ENCODE measurements around the gene EFCAB6. TPM values are rescaled to one million over a fixed set of nuclear protein-coding genes. Genes with fewer than 3 reads are reported as not detected.

The EFCAB6 gene
- total RNA-seq, 2 donors from 2014 or later: 0.12 to 1.3 TPM

- no peak for ATAC-seq
- Mint-ChIP-seq H3K27ac (no peak overlapping the region), H3K9me3 (no peaks in the 10 kb centered on the region), H3K4me1 (ENCODE audit: low read depth in 2 of 2) (no peaks in the 10 kb centered on the region), H3K27me3 (no peaks in the 10 kb centered on the region), H3K4me3 (no peak overlapping the region), H3K36me3 (no peaks in the 10 kb centered on the region)
- no peak for DNase-seq (ENCODE audit: low spot score)
These were observed 311.0 kb downstream of the EFCAB6 start for GRCh38 chr22:43500792-43501785.

DNA sequence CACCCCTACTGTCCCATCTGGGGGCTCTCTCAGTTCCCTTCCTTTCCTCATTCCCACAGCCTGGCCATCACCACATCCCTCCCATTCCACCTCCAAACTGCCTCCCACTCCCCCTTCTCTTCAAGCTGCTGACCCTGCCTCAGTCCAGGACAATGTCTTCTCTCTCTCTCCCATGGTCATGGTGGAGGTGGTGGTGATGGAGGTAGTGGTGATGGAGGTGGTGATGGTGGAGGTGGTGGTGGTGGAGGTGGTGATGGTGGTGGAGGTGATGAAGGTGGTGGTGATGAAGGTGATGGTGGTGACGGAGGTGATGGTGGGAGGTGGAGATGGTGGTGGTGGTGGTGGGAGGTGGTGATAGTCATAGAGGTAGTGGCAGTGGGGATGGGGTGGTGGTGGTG lies 313.2 kb downstream of the EFCAB6 start:
- Mint-ChIP-seq H3K27me3 (no peaks in the 10 kb centered on the region), H3K36me3 (no peaks in the 10 kb centered on the region), H3K4me3 (no peak overlapping the region), H3K4me1 (ENCODE audit: low read depth in 2 of 2) (no peaks in the 10 kb centered on the region), H3K27ac (no peak overlapping the region), H3K9me3 (no peaks in the 10 kb centered on the region)
- DNase-seq (ENCODE audit: low spot score) (no peak), ATAC-seq (no peak)

DNA sequence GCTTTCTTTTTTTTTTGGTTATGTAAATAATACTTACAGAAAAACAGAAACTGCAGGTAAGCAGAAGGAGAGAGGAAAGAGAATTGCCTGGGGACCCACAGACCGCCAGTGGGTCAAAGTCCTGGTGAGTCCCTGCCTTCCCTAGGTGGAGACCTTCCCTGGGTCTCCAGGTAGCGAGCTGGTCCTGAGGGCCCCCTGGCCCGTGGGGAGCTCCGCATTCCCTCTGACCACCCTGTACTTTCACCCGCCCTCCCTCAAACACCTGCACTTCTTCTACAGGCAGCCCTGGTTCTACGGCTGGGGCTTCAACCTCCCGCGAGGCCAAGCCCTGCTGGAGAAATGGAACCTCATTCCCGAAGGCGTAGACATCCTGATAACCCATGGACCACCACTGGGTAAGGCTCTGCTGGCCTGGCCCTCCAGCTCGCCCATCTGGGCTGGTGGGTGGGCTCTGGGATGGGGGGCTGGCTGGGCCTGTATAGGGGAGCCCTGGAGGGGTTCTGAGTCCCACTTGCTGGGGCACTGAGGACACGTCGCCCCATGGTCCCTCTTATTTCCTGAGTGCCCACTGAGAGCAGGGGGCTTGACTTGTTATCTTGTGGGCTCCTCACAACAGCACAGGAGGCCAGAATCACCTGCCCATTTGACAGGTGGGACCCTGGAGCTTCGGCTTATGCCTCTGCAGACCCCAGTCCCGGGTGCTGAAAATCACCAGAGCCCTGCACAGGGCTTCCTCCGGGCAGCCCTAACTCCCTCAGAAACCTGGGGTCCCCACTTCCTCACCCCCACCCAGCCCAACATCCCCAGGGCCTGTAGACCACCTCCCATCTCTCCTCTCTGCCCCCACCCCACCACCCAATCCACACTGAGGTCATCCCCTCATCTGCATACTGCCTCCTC lies 313.9 kb downstream of the EFCAB6 start:
- DNase-seq (ENCODE audit: low spot score) (no peak), ATAC-seq (no peak)
- Mint-ChIP-seq H3K36me3 (no peaks in the 10 kb centered on the region), H3K9me3 (no peaks in the 10 kb centered on the region), H3K4me3 (no peak overlapping the region), H3K27ac (no peak overlapping the region), H3K27me3 (no peaks in the 10 kb centered on the region), H3K4me1 (ENCODE audit: low read depth in 2 of 2) (no peaks in the 10 kb centered on the region)

DNA sequence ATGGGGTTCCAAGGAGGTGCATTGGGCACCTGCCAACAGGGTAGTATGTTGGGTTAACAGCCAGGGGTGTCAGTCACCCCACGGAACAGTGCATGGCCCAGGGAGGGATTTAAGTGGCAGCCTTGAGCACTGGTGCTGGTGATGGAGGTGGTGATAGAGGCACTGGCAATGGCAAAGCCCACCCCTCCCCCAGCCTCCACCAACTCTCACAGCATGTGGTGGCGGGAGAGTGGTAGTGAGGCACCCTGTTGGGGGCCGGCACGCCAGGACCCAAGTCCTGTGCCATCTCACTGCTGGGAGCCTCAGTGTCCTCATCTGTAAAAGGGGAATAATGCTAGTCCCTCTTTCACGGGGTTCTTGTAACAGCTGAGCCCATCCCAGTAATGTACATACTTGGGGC lies 318.8 kb downstream of the EFCAB6 start:
- no peaks in the 10 kb centered on the region for H3K27me3 Mint-ChIP-seq
- H3K4me1 Mint-ChIP-seq (ENCODE audit: low read depth in 2 of 2): peaks cover 3 to 5% of the 10 kb centered on the region in 2 donors
- no peak overlapping the region for H3K4me3 Mint-ChIP-seq
- DNase-seq (ENCODE audit: low spot score): no peak
- H3K36me3 Mint-ChIP-seq: no peaks in the 10 kb centered on the region
- H3K9me3 Mint-ChIP-seq: peaks cover 4% of the 10 kb centered on the region
- no peak overlapping the region for H3K27ac Mint-ChIP-seq
- ATAC-seq: no peak

- H3K4me1 Mint-ChIP-seq (ENCODE audit: low read depth in 2 of 2): peaks cover 3 to 5% of the 10 kb centered on the region in 2 donors
- DNase-seq (ENCODE audit: low spot score) (peak; percentile 42), ATAC-seq (no peak)
- no peak overlapping the region for H3K4me3 Mint-ChIP-seq
- H3K36me3 Mint-ChIP-seq: no peaks in the 10 kb centered on the region
- H3K27me3 Mint-ChIP-seq: no peaks in the 10 kb centered on the region
- no peak overlapping the region for H3K27ac Mint-ChIP-seq
- H3K9me3 Mint-ChIP-seq: peaks cover 4% of the 10 kb centered on the region
These were observed 320.4 kb downstream of the EFCAB6 start for GRCh38 chr22:43491737-43492136.

DNA sequence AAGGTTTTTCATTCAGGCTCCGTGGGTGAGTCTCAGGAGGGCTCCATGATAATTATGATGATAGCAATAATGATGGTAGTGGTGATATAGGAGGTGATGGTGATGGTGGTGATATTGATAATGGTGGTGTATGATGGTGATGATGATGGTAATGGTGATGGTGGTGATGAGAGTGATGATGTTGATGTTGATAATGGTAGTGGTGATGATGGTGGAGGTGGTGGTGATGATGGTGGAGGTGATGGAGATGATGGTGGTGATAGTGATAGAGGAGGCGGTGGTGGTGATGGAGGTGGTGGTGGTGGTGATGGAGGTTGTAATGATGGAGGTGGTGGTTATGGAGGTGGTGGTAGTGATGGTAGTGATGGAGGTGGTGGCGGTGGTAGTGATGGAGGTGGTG lies 320.9 kb downstream of the EFCAB6 start:
- Mint-ChIP-seq H3K9me3 (peaks cover 4% of the 10 kb centered on the region), H3K4me3 (no peak overlapping the region), H3K27ac (no peak overlapping the region), H3K36me3 (no peaks in the 10 kb centered on the region), H3K4me1 (ENCODE audit: low read depth in 2 of 2) (peaks cover 3 to 5% of the 10 kb centered on the region in 2 donors), H3K27me3 (no peaks in the 10 kb centered on the region)
- no peak for DNase-seq (ENCODE audit: low spot score)
- no peak for ATAC-seq

- peaks cover 3 to 5% of the 10 kb centered on the region in 2 donors for H3K4me1 Mint-ChIP-seq (ENCODE audit: low read depth in 2 of 2)
- no peak overlapping the region for H3K4me3 Mint-ChIP-seq
- peaks cover 4% of the 10 kb centered on the region for H3K9me3 Mint-ChIP-seq
- H3K36me3 Mint-ChIP-seq: no peaks in the 10 kb centered on the region
- no peak for ATAC-seq
- H3K27me3 Mint-ChIP-seq: no peaks in the 10 kb centered on the region
- no peak overlapping the region for H3K27ac Mint-ChIP-seq
- peak; percentile 42 for DNase-seq (ENCODE audit: low spot score)
These were observed 321.8 kb downstream of the EFCAB6 start for GRCh38 chr22:43490311-43490710.

DNA sequence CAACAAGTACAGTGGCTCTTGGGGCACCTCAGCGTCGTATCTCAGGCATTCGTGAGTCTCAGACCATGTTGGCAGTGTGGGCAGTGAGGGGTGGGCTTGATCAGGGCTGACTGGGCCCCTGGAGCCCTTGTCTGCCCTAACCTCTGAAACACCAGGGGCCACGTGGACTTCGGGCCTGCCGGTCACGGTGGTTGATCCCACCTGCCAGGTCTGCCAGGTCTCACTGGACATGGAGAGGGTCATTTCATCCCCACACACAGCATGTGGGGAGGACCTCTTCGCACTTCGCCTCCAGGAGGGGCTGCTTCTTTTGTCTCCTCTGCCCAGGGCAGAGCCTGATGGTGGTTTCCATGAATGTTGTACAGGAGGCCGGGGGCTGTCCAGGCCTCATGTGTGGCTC lies 323.2 kb downstream of the EFCAB6 start:
- Mint-ChIP-seq H3K36me3 (no peaks in the 10 kb centered on the region), H3K27me3 (no peaks in the 10 kb centered on the region), H3K27ac (no peak overlapping the region), H3K4me1 (ENCODE audit: low read depth in 2 of 2) (peaks cover 3 to 5% of the 10 kb centered on the region in 2 donors), H3K9me3 (peaks cover 4% of the 10 kb centered on the region), H3K4me3 (no peak overlapping the region)
- ATAC-seq (no peak), DNase-seq (ENCODE audit: low spot score) (no peak)

- H3K4me1 Mint-ChIP-seq (ENCODE audit: low read depth in 2 of 2): peaks cover 3 to 5% of the 10 kb centered on the region in 2 donors
- no peaks in the 10 kb centered on the region for H3K27me3 Mint-ChIP-seq
- peak in 1 of 2 donors; percentile 28 for ATAC-seq
- H3K4me3 Mint-ChIP-seq: no peak overlapping the region
- no peak for DNase-seq (ENCODE audit: low spot score)
- peaks cover 4% of the 10 kb centered on the region for H3K9me3 Mint-ChIP-seq
- H3K36me3 Mint-ChIP-seq: no peaks in the 10 kb centered on the region
- H3K27ac Mint-ChIP-seq: no peak overlapping the region
These were observed 323.9 kb downstream of the EFCAB6 start for GRCh38 chr22:43488031-43488866.

DNA sequence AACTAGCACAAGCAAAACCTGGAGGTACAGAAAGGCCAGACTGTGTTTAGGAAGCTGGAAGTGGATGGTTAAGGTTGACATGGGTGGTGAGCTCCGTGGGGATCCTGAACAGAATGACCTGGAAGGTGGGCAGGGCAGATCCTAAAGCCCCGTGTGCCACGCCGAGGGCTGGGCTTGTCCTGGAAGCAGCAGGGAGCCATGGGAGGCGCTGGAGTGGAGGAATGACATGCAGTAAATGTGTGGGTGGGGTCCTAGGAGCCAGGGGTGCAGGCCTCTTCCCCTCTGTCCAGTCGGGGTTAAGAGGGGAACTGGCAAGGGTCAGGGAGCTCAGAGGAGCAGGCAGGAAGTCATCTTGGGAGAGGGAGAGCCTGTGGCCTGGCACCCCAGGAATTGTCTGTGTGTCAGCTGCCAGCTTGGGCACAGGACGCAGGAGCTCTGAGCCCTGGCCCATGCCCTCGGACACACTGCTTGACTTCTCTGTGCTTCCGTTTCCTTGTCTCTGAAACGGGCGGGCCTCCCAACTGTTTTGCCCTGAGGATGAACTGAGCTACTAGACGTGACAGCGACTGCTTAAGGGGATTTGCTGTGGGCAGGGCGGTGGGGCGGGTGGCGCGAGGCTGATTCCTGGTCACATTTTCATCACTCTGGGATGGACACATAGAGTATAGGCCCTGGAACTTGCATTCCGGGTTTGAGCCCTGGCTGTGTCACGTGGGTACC lies 324.6 kb downstream of the EFCAB6 start:
- Mint-ChIP-seq H3K36me3 (no peaks in the 10 kb centered on the region), H3K4me1 (ENCODE audit: low read depth in 2 of 2) (peaks cover 3 to 5% of the 10 kb centered on the region in 2 donors), H3K9me3 (peaks cover 4% of the 10 kb centered on the region), H3K4me3 (no peak overlapping the region), H3K27me3 (no peaks in the 10 kb centered on the region), H3K27ac (no peak overlapping the region)
- DNase-seq (ENCODE audit: low spot score): no peak
- no peak for ATAC-seq

GRCh38 chr22:43485502-43486089 lies 326.5 kb downstream of the EFCAB6 start:
- DNase-seq (ENCODE audit: low spot score) (no peak), ATAC-seq (no peak)
- H3K4me3 Mint-ChIP-seq: no peak overlapping the region
- no peak overlapping the region for H3K27ac Mint-ChIP-seq
- no peaks in the 10 kb centered on the region for H3K27me3 Mint-ChIP-seq
- H3K36me3 Mint-ChIP-seq: no peaks in the 10 kb centered on the region
- peaks cover 0 to 7% of the 10 kb centered on the region in 2 donors for H3K4me1 Mint-ChIP-seq (ENCODE audit: low read depth in 2 of 2)
- no peaks in the 10 kb centered on the region for H3K9me3 Mint-ChIP-seq

GRCh38 chr22:43484227-43484626 lies 327.9 kb downstream of the EFCAB6 start:
- no peak overlapping the region for H3K27ac Mint-ChIP-seq
- no peaks in the 10 kb centered on the region for H3K36me3 Mint-ChIP-seq
- no peaks in the 10 kb centered on the region for H3K9me3 Mint-ChIP-seq
- DNase-seq (ENCODE audit: low spot score) (no peak), ATAC-seq (no peak)
- H3K4me3 Mint-ChIP-seq: no peak overlapping the region
- peaks cover 0 to 10% of the 10 kb centered on the region in 2 donors for H3K4me1 Mint-ChIP-seq (ENCODE audit: low read depth in 2 of 2)
- H3K27me3 Mint-ChIP-seq: no peaks in the 10 kb centered on the region

All from natural killer cell treated with Interleukin-12 subunit alpha and Interleukin-12 subunit beta and Interleukin-15 and Interleukin-18, amount 100 ng/mL, for 72 hours (primary cell).